Naive thymus-derived CD4-positive, alpha-beta T cell (primary cell): ENCODE measurements around the gene CCSER1. TPM values are rescaled to one million over a fixed set of nuclear protein-coding genes. Genes with fewer than 3 reads are reported as not detected.

Experiments used
- ATAC-seq: fragments of 150-1000 bp; cut with Tn5 transposase; 2 replicates; pipeline ENCODE4 v1.10.0; 2021; ENCODE audit warnings: mild to moderate bottlenecking, moderate library complexity
- CTCF ChIA-PET: fragments of 350-600 bp; sonication (Branson Sonifier 250); formaldehyde crosslinking; loops from one replicate; lab custom pipeline; 2021; ENCODE audit warnings: antibody characterized with exemption; lab: Charles Lee
- POLR2A ChIA-PET: fragments of 350-600 bp; sonication (Branson Sonifier 250); formaldehyde crosslinking; loops from one replicate; lab custom pipeline; 2021; ENCODE audit warnings: antibody characterized with exemption, inconsistent platforms; lab: Charles Lee
- DNase-seq, 9 donors: peaks; one replicate each; pipeline versions ENCODE4 v3.0.0 to v3.0.0-alpha.2; 2020 to 2022; ENCODE audit warnings: mixed read lengths in 1 of 9
- H3K27ac ChIP-seq: one replicate; pipeline ENCODE4 v1.7.0; 2013; ENCODE audit warnings: mild to moderate bottlenecking, low read depth, low read length, moderate library complexity
- H3K27me3 ChIP-seq, 2 donors: one replicate each; pipeline ENCODE4 v1.7.0; 2013; ENCODE audit warnings: low read length in 2 of 2, mild to moderate bottlenecking in 2 of 2, moderate library complexity in 2 of 2; ENCODE audit not compliant: control insufficient read depth in 2 of 2, insufficient read depth in 2 of 2
- H3K36me3 ChIP-seq, 3 experiments: 1 replicate in 2 of 3; 2 replicates in 1 of 3; pipeline ENCODE4 v1.7.0; 2013; ENCODE audit warnings: low read length in 3 of 3, mild to moderate bottlenecking in 3 of 3, moderate library complexity in 1 of 3; ENCODE audit not compliant: insufficient read depth in 3 of 3, control insufficient read depth in 2 of 3
- H3K4me1 ChIP-seq, 2 donors: one replicate each; pipeline ENCODE4 v1.7.0; 2013; ENCODE audit warnings: low read length in 2 of 2, mild to moderate bottlenecking in 2 of 2, moderate library complexity in 1 of 2; ENCODE audit not compliant: control insufficient read depth in 2 of 2, insufficient read depth in 2 of 2
- H3K4me3 ChIP-seq: 2 replicates; pipeline ENCODE4 v1.7.0; 2013; ENCODE audit warnings: mild to moderate bottlenecking, low read length
- H3K9me3 ChIP-seq, 3 experiments: 1 replicate in 2 of 3; 2 replicates in 1 of 3; pipeline ENCODE4 v1.7.0; 2013; ENCODE audit warnings: low read length in 3 of 3; ENCODE audit not compliant: control insufficient read depth in 2 of 3
- H3K27ac Mint-ChIP-seq, 9 donors: one replicate each; pipeline ENCODE4 v1.8.0; 2020 to 2022; ENCODE audit warnings: mixed read lengths in 9 of 9, mild to moderate bottlenecking in 8 of 9, moderate library complexity in 5 of 9, inconsistent platforms in 2 of 9
- H3K27me3 Mint-ChIP-seq, 5 donors: one replicate each; pipeline ENCODE4 v1.8.0; 2021 to 2022; ENCODE audit warnings: mixed read lengths in 5 of 5, mild to moderate bottlenecking in 1 of 5
- H3K36me3 Mint-ChIP-seq, 5 donors: one replicate each; pipeline ENCODE4 v1.8.0; 2020 to 2022; ENCODE audit warnings: mixed read lengths in 5 of 5, mild to moderate bottlenecking in 3 of 5, inconsistent platforms in 1 of 5
- H3K4me1 Mint-ChIP-seq, 7 donors: one replicate each; pipeline ENCODE4 v1.8.0; 2020 to 2022; ENCODE audit warnings: mixed read lengths in 7 of 7, mild to moderate bottlenecking in 3 of 7, inconsistent platforms in 1 of 7
- H3K4me3 Mint-ChIP-seq, 10 donors: one replicate each; pipeline ENCODE4 v1.8.0; 2020 to 2022; ENCODE audit warnings: mild to moderate bottlenecking in 10 of 10, mixed read lengths in 10 of 10, moderate library complexity in 6 of 10, inconsistent platforms in 2 of 10
- H3K9me3 Mint-ChIP-seq, 11 donors: one replicate each; pipeline ENCODE4 v1.8.0; 2020 to 2022; ENCODE audit warnings: mixed read lengths in 11 of 11, mild to moderate bottlenecking in 4 of 11, inconsistent platforms in 1 of 11, moderate library complexity in 1 of 11
- intact Hi-C, 2 donors: fragments of 100-400 bp; cut with micrococcal nuclease; formaldehyde crosslinking; loops; one replicate each; pipeline ENCODE4 v1.15.1; 2023
- polyA plus RNA-seq, 2 donors: library from polyadenylated mRNA; unstranded; fragments of 300-500 nt; fragmentation: Illumina TruSeq; gene quantifications; one replicate each; pipeline ENCODE4 v1.2.3, GENCODE V29; 2021
- total RNA-seq, 6 experiments: library from RNA in 5 of 6; stranded (reverse) in 5 of 6; gene quantifications; 1 replicate in 5 of 6; 2 replicates in 1 of 6; pipeline ENCODE4 v1.2.3 and lab custom pipeline; 2021 to 2026

Gene CCSER1
- total and polyA plus RNA-seq, 7 experiments from 2014 or later = 0.30 to 4.0 (median 1.4) TPM; not detected in 3

- H3K36me3 Mint-ChIP-seq = no peaks in the 10 kb centered on the region
- DNase-seq (no peak), ATAC-seq (no peak)
- H3K27me3 Mint-ChIP-seq = no peaks in the 10 kb centered on the region
- no peaks in the 10 kb centered on the region for H3K36me3 ChIP-seq
- no peaks in the 10 kb centered on the region for H3K27me3 ChIP-seq
- no peak overlapping the region for H3K27ac Mint-ChIP-seq
- ChIA-PET CTCF (no interaction called here), POLR2A (no interaction called here)
- intact Hi-C loops = no loop called here
- H3K4me1 ChIP-seq = no peaks in the 10 kb centered on the region
- no peak overlapping the region for H3K27ac ChIP-seq
- no peaks in the 10 kb centered on the region for H3K9me3 ChIP-seq
- H3K4me3 Mint-ChIP-seq = no peak overlapping the region
- no peaks in the 10 kb centered on the region for H3K4me1 Mint-ChIP-seq
- H3K9me3 Mint-ChIP-seq = peaks cover 0 to 5% (median 0%) of the 10 kb centered on the region in 11 donors
- H3K4me3 ChIP-seq = no peak overlapping the region
These were observed 35.4 kb downstream of the CCSER1 start for GRCh38 chr4:90162566-90162965.

GRCh38 chr4:90163872-90164271, 36.7 kb downstream of the CCSER1 start:
- no peaks in the 10 kb centered on the region for H3K4me1 ChIP-seq
- Mint-ChIP-seq H3K9me3 (peaks cover 0 to 5% (median 0%) of the 10 kb centered on the region in 11 donors), H3K36me3 (no peaks in the 10 kb centered on the region), H3K27me3 (no peaks in the 10 kb centered on the region), H3K4me1 (no peaks in the 10 kb centered on the region), H3K4me3 (no peak overlapping the region), H3K27ac (no peak overlapping the region)
- no peak overlapping the region for H3K4me3 ChIP-seq
- H3K9me3 ChIP-seq = no peaks in the 10 kb centered on the region
- H3K27me3 ChIP-seq = no peaks in the 10 kb centered on the region
- ChIA-PET POLR2A (no interaction called here), CTCF (no interaction called here)
- no peaks in the 10 kb centered on the region for H3K36me3 ChIP-seq
- ATAC-seq (no peak), DNase-seq (no peak)
- intact Hi-C loops = no loop called here
- H3K27ac ChIP-seq = no peak overlapping the region

- ChIA-PET CTCF (no interaction called here), POLR2A (no interaction called here)
- no peak overlapping the region for H3K4me3 ChIP-seq
- H3K36me3 ChIP-seq = no peaks in the 10 kb centered on the region
- Mint-ChIP-seq H3K4me1 (no peaks in the 10 kb centered on the region), H3K36me3 (no peaks in the 10 kb centered on the region), H3K4me3 (no peak overlapping the region), H3K27ac (no peak overlapping the region), H3K27me3 (no peaks in the 10 kb centered on the region), H3K9me3 (peaks cover 0 to 14% (median 3%) of the 10 kb centered on the region in 11 donors)
- DNase-seq = no peak
- H3K27me3 ChIP-seq = no peaks in the 10 kb centered on the region
- H3K4me1 ChIP-seq = no peaks in the 10 kb centered on the region
- H3K27ac ChIP-seq = no peak overlapping the region
- intact Hi-C loops = no loop called here
- no peak for ATAC-seq
- no peaks in the 10 kb centered on the region for H3K9me3 ChIP-seq
These were observed 38.7 kb downstream of the CCSER1 start for GRCh38 chr4:90165883-90166282.

GRCh38 chr4:90171491-90171890, 44.3 kb downstream of the CCSER1 start:
- Mint-ChIP-seq H3K4me1 (no peaks in the 10 kb centered on the region), H3K27me3 (no peaks in the 10 kb centered on the region), H3K4me3 (no peak overlapping the region), H3K27ac (no peak overlapping the region), H3K9me3 (peaks cover 0 to 14% (median 3%) of the 10 kb centered on the region in 11 donors), H3K36me3 (no peaks in the 10 kb centered on the region)
- no peaks in the 10 kb centered on the region for H3K4me1 ChIP-seq
- H3K27ac ChIP-seq = no peak overlapping the region
- intact Hi-C loops = no loop called here
- no peaks in the 10 kb centered on the region for H3K27me3 ChIP-seq
- H3K4me3 ChIP-seq = no peak overlapping the region
- no peaks in the 10 kb centered on the region for H3K36me3 ChIP-seq
- DNase-seq (no peak), ATAC-seq (no peak)
- POLR2A ChIA-PET = no interaction called here
- CTCF ChIA-PET = no interaction called here
- H3K9me3 ChIP-seq = no peaks in the 10 kb centered on the region

GRCh38 chr4:90174621-90175023, 47.4 kb downstream of the CCSER1 start:
- no peaks in the 10 kb centered on the region for H3K36me3 ChIP-seq
- H3K36me3 Mint-ChIP-seq = no peaks in the 10 kb centered on the region
- no peaks in the 10 kb centered on the region for H3K27me3 Mint-ChIP-seq
- no peak overlapping the region for H3K4me3 ChIP-seq
- H3K4me1 ChIP-seq = no peaks in the 10 kb centered on the region
- no peak overlapping the region for H3K4me3 Mint-ChIP-seq
- ChIA-PET POLR2A (no interaction called here), CTCF (no interaction called here)
- H3K9me3 ChIP-seq = no peaks in the 10 kb centered on the region
- H3K27ac Mint-ChIP-seq = no peak overlapping the region
- no peak for ATAC-seq
- H3K9me3 Mint-ChIP-seq = peaks cover 0 to 14% (median 2%) of the 10 kb centered on the region in 11 donors
- no peak for DNase-seq
- intact Hi-C loops = no loop called here
- H3K27ac ChIP-seq = no peak overlapping the region
- no peaks in the 10 kb centered on the region for H3K27me3 ChIP-seq
- no peaks in the 10 kb centered on the region for H3K4me1 Mint-ChIP-seq

GRCh38 chr4:90181644-90182043, 54.5 kb downstream of the CCSER1 start:
- ChIA-PET CTCF (no interaction called here), POLR2A (no interaction called here)
- Histone ChIP-seq H3K27ac (no peak overlapping the region), H3K9me3 (no peaks in the 10 kb centered on the region), H3K36me3 (no peaks in the 10 kb centered on the region), H3K27me3 (no peaks in the 10 kb centered on the region), H3K4me1 (no peaks in the 10 kb centered on the region), H3K4me3 (no peak overlapping the region)
- H3K27ac Mint-ChIP-seq = no peak overlapping the region
- no peaks in the 10 kb centered on the region for H3K36me3 Mint-ChIP-seq
- DNase-seq (no peak), ATAC-seq (no peak)
- intact Hi-C loops = no loop called here
- H3K27me3 Mint-ChIP-seq = peaks cover 0 to 12% (median 0%) of the 10 kb centered on the region in 5 donors
- no peaks in the 10 kb centered on the region for H3K4me1 Mint-ChIP-seq
- H3K4me3 Mint-ChIP-seq = no peak overlapping the region
- H3K9me3 Mint-ChIP-seq = no peaks in the 10 kb centered on the region

GRCh38 chr4:90183254-90183653, 56.1 kb downstream of the CCSER1 start:
- Mint-ChIP-seq H3K9me3 (no peaks in the 10 kb centered on the region), H3K27ac (no peak overlapping the region), H3K36me3 (no peaks in the 10 kb centered on the region), H3K4me3 (no peak overlapping the region), H3K27me3 (peaks cover 0 to 12% (median 0%) of the 10 kb centered on the region in 5 donors), H3K4me1 (no peaks in the 10 kb centered on the region)
- no peaks in the 10 kb centered on the region for H3K36me3 ChIP-seq
- ChIA-PET CTCF (no interaction called here), POLR2A (no interaction called here)
- H3K9me3 ChIP-seq = no peaks in the 10 kb centered on the region
- no peak for ATAC-seq
- intact Hi-C loops = no loop called here
- H3K4me3 ChIP-seq = no peak overlapping the region
- H3K4me1 ChIP-seq = no peaks in the 10 kb centered on the region
- no peaks in the 10 kb centered on the region for H3K27me3 ChIP-seq
- no peak overlapping the region for H3K27ac ChIP-seq
- DNase-seq = no peak
